Islet of Langerhans (tissue), 1 donor: ENCODE results near the gene TLE2.
A peak's percentile ranks its signal among the peaks of the same experiment; 100 is the strongest.

Source experiments
- FAIRE-seq: peaks from one replicate; lab custom pipeline; 2011; peaks lifted over from hg19 to GRCh38; lab: Jason Lieb, UNC

The TLE2 gene

GRCh38 chr19:3029065-3029923 is at the start of gene TLE2:
TSS of gene TLE2 (minus strand) at chr19:3029280. CDS start at chr19:3028904, 376 bp downstream.
- FAIRE-seq, result no peak

GRCh38 chr19:3075605-3076431 is 46.7 kb upstream of the TLE2 start:
- no peak for FAIRE-seq

GRCh38 chr19:3073931-3074595 is 45.0 kb upstream of the TLE2 start:
- no peak for FAIRE-seq

DNA sequence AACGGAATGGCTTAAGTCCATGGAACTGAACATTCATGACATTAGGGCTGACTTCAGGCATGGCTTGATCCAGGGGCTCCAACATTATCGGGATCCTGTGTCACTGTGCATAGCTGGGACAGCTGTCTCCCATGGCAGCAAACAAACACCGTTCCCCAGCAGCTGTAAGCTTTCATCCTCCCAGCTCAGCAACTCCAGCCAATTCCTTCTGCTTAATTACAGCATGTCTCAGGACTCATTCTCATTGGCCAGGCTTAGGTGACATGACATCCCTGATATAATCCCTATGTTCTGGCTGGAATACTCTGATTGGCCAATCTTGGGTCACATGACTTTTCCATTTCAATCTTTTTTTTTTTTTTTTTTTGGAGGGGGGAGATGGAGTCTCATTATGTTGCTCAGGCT is 44.1 kb upstream of the TLE2 start:
- peak; percentile 24 for FAIRE-seq

DNA sequence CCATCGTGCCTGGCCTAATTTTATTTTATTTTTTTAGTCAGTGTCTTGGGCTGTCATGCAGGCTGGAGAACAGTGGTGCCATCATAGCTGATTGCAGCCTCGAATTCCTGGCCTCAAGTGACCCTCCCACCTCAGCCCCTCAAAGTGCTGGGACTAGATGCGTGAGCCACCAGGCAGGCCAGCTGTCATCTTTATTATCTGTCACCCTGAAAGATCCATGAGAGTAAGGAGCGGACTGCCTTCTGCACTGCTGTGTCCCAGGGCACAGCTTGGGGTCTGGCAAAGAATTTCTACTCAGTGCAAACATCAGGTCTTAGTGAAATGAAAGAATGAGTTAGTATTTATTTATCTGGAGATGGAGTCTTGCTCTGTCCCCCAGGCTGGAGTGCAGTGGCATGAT is 42.7 kb upstream of the TLE2 start:
- FAIRE-seq, result no peak

DNA sequence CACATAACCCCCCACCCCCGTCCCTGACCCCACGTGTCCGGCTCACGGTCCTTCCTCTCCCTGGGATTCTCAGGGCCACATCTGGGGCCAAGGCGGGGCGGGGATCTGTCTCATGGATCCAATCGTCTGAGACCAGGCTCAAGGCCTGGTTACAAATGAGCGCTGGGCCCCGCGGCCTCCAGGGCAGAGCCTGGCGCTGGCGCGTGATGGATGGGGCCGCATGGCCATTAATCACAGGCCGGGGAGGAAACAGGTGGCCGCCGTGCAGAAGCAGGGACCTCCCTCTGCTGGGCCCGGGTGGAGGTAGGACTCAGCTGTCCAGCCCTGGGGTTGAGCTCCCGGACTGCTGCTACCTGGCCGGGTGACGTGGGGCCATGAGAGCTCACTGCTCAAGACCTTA is 39.0 kb upstream of the TLE2 start:
- FAIRE-seq, result no peak

GRCh38 chr19:3067563-3067962 is 38.5 kb upstream of the TLE2 start:
- FAIRE-seq, result no peak

DNA sequence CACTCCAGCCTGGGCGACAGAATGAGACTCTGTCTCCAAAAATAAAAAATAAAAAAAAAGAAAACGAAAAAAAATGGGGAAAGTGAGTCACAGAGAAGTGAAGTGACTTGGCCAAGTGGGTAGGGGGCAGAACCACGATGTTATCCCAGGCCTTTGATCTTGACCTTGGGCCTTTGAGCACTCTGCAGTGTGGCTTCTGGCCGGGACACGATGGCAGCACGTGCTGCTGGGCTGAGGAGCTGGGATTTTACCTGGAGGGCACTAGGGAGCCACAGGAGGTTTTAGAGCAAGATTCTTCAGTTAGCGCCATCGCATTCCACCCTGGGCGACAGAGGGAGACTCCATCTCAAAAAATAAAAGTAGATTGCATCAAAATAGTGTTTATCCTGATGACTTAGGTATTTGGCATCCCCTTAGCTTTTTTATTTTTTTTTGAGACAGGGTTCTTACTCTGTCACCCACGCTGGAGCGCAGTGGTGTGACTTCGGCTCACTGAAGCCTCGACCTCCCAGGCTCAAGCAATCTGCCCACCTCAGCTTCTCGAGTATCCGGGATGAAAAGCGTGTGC is 37.5 kb upstream of the TLE2 start:
- no peak for FAIRE-seq

GRCh38 chr19:3065675-3066357 is 36.7 kb upstream of the TLE2 start:
- FAIRE-seq, result no peak

DNA sequence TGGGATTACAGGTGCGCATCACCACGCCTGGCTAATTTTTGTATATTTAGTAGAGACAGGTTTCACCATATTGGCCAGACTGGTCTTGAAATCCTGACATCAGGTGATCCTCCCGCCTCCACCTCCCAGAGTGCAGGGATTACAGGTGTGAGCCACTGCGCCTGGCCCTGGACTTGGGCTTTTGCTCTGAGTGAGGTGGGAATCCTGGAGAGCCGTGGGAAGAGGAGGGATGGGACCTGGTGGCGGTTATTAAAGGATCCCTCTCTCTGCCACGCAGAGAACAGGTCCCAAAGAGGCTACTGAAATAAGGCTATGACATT is 34.9 kb upstream of the TLE2 start:
- FAIRE-seq, result no peak

- no peak for FAIRE-seq
Observed at GRCh38 chr19:3062165-3063105, 33.4 kb upstream of the TLE2 start, which contains the start of gene TLE5. TSS of gene TLE5 (minus strand) at chr19:3062495. CDS start at chr19:3062200, 295 bp downstream.

GRCh38 chr19:3061182-3062161 is 32.4 kb upstream of the TLE2 start:
- no peak for FAIRE-seq

- no peak for FAIRE-seq
Observed at GRCh38 chr19:3060857-3061181, 31.7 kb upstream of the TLE2 start.

DNA sequence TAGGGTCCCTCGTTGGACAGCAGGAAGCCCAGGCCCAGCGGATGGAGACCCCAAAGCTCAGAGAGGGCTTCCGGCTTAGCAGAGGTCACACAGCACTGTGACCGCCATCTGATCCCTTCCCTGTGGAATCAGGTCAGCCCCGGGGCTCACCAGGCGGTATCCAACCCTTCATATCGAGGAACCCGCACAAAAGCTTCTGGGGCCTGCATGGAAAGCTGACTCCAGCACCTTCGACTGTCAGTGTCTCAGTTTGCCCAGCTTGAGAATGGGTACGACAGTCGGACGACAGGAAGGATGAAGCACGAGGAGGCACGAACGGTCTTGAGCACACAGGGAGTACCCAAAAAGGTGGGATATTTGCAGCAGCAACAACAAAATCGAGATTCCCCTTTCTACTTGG is 30.6 kb upstream of the TLE2 start:
- no peak for FAIRE-seq

DNA sequence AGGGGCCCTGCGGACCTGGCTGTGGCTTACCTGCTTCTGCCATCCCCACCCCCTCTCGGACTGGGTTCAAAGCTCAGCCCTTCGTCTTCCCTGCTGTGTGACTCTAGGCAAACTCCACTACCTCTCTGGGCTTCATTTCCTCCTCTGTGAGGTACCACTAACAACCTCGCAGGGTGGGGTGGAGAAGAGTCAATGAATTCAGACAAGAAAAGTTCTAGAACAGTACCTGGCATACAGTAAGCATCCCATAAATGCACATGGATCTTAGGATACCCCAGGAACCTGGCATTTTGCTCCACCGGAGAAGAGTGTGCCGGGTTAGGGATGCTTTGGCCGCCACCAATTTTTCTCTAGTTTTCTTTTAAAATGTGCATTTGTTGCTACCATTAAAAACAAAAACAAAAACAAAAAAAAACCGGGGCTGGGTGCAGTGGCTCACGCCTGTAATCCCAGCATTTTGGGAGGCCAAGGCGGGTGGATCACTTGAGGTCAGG is 29.8 kb upstream of the TLE2 start:
- no peak for FAIRE-seq

DNA sequence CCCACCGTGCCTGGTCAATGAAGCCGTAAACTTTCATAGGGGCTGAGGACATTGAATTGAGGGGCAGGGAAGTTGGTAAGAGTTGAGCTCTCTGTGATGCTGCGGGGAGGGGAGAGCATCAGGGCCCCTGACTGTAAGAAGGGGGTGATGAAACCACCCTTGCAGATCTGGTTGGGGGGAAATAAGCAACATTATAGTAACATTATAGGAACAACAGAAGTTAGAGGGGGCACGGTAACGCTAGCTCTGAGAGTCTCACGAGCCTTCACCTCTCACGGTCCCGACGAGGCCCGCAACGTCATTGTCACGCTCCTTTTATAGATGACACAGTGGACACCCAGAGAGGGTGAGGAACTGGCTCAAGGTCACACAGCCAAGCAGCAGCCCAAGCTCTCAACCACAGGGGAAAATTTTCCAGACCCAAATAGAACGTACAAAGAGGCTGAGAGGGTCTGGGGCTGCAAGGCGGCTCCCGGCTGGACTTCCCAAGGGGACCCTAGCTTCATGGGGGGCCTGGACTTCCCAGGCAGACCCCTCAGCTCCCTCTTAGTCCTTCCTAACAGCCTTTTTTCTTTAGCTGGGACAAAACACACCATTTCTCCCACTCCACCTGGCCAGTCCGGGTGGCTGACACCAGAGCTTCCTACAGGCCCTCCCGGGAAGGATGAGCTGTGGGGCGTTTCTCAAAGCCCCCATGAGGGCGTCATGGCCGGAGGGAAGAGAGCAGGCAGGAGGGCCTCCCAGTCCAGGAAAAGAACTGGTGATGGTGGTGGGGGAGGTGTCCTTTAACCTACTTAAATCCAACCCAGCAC is 29.1 kb upstream of the TLE2 start:
- no peak for FAIRE-seq

GRCh38 chr19:3057275-3057714 is 28.2 kb upstream of the TLE2 start:
- no peak for FAIRE-seq

- FAIRE-seq, result no peak
Observed at GRCh38 chr19:3056417-3057088, 27.5 kb upstream of the TLE2 start.
